Measurements from ENCODE around the gene COBL.

The COBL gene

GRCh38 chr7:51325261-51325676 is 8.7 kb upstream of the COBL start:
- DNase-seq = no peak

- no peak for DNase-seq
Observed at GRCh38 chr7:51324206-51324898, 7.7 kb upstream of the COBL start.

- DNase-seq = no peak
Observed at GRCh38 chr7:51321961-51322515, 5.4 kb upstream of the COBL start.

- no peak for DNase-seq
Observed at GRCh38 chr7:51318886-51319579, 2.4 kb upstream of the COBL start.

- no peak for DNase-seq
Observed at GRCh38 chr7:51318001-51318400, 1.4 kb upstream of the COBL start.

DNA sequence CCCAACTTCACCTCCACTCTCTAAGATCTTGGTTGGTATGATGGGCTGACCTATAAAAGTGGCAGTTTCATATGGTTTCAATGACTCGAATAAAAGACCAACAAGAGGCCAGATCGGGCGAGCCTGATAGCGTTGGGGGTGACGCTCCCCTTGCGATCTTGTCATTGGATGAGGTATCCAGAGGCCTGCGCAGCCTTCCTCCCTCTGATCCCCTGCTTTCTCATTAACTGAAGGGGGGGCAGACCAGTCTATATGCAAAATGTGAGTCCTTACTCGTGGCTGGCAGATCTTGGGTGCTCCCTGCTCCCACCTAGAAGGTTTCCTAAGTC is 937 bp upstream of the COBL start:
- DNase-seq = no peak

DNA sequence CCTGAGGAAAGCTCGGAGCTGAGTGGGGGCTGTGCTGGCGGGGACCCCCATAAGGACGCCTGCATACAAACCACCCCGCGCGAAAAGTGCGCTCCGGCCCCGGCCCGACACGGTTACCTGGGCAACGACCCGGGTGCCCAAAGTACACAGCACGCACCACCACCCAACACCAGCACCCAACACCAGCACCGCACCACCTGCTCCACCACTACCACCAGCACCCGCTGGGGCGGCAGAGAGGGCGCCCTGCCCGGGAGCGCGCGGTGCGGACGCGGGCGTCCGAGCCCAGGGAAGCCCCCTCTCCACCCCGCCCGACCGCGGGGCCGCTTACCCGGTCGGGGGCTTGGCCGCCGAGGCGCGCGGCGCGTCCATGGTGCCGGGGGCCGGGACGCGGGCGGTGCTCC is 345 bp downstream of the COBL start:
- no peak for DNase-seq

- DNase-seq = no peak
Observed at GRCh38 chr7:51315393-51316261, 982 bp downstream of the COBL start.

GRCh38 chr7:51314726-51315125 is 1.9 kb downstream of the COBL start:
- no peak for DNase-seq

DNA sequence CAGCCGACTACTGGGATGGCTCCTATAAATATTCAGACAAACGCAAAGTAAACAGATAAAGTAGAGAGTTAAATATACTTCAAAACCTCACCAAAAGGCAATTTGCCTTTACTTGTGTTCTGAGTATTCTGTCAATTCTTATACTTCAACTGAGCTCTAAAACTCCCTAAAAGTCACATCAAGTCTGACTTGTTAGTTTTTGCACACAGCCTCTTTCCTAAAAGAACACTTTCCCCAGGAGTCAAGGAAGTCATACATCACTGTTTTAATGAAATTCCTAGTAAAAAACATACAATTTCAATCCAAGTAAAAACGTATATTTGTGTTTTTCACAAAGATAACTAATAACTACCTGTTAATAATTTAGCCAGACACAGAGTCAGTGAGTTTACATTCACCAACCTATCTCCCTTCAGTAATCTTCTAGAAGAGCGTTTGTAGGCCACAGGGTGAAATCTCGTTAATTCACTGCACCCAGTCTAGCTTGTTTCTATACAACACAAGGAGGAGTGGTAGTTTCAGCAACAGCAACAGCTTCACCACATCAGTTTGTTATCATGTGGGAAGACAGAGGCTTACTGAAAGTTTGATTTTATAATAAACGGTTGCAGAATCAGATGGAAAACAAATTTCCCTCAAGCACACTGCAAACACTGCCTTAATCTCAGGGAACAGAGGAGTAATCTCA is 2.7 kb downstream of the COBL start:
- DNase-seq = no peak

- DNase-seq = no peak
Observed at GRCh38 chr7:51312951-51313737, 3.5 kb downstream of the COBL start.

- DNase-seq = no peak
Observed at GRCh38 chr7:51311166-51311565, 5.4 kb downstream of the COBL start.

DNA sequence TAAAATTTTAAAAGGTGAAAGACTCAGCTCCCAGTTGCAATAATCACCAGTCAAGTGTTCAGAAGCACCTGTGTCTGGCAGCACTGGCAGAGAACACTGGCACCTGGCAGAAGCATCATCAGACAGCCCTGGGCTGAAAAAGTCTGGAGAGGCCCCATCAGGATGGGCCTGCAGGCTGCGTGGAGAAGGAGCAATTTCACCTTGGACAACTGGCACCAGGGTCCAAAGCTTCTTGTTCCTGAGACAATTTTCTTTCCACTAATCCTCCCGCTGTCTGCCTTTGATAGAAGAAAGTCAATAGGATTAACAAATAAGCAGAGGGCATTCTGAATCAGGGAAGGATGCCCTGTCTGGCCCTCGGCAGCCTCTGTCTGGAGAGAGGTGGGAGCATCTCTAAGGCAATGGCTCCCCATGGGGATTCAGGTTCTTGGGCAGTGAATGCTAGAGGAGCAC is 6.5 kb downstream of the COBL start:
- DNase-seq = no peak

DNA sequence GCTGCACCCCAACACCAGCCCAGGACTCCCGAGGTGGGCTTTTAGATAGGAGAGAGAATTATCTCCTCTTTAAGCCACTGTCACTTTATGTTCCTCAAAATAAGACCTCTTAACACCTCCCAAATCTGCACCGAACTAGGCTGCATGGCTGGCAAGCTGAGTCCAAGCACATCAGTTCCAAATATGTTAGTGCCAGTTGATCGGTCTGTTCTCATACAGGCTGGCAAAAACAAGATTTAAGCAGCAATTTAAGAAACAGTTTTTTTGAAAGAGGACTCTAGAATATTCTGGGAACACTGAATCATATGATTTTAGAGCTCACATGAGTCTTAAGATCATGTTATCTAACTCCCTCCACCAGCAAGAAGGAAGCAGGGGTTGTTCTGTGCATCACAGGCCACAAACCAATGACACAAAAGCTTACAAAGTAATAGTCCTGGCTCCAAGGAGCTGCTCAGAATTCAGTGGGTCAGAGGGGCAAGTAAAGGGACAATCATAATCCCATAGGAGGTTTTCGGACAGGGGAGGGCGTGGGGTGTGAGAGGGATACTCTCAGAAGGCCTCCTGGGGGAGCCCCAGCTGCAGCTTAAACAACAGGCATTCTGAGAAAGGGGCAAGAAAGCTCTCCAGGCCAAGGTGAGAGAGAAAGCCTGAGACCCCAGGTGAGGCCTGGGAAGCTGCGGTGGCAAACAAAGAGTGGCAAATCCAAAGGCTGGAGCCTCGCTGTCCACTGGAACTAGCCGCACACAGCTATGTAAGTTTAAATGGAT is 7.1 kb downstream of the COBL start:
- DNase-seq = no peak

DNA sequence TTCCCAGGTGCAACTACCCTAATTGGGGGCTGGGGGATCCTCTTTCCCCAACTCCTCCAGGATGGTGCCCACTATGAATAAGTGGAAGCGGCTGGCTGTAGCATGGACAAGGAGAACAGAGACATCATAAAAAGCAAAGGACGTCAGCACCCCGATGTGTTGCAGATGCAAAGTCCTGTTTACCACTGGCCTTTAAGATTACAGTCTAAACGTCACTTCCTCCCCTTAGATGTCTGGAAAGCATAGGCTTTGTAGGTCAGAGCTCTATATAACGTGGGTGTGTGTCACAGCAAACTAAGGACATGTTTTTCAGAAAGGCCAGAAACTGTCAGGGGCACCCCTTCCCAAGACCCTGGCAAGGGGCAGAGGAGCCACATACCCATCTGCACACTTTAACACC is 7.9 kb downstream of the COBL start:
- no peak for DNase-seq

DNA sequence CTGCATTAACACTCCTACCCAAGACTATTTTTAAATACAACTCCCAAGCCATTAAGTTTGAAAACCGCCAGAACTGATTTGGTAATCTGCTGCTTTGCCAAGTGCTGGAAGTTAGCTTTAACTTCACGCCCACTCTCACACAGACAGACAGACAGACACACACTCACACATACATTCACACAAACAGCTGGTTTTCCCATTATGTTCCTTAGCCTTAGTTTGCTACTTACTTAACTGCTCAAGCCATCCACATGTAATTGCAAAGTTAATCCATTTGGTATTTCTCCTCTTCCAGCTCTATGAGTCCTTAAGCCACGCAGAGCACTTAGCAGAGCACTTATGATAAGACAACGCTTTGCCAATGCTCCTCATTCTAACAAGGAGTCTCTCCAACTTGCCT is 8.3 kb downstream of the COBL start:
- no peak for DNase-seq

DNA sequence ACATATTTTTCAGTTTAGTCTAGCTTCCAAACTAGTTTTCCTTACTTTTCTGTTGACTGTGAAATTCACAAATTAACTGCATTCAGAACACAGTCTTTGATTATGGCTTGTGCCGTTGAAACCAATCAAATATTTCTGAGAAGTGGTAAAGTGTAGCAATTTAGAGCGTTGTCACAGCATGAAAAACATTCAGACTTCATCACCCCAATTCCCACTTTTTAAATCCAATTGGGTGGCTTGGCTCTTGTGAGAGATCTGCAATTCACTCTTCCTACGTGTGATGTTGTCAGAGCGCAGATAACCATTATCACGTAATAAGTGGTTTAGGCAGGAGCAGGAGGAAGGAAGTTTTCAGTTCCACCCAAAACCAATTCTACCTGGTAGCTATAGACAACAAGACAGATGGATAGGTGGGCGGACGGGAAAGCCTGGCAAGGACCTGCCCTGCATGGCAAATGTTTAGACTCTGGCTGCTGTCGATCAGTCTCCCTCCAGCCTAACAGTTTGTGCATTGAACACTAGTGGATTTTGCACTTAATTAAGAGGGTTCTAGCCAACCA is 8.9 kb downstream of the COBL start:
- DNase-seq = no peak

DNA sequence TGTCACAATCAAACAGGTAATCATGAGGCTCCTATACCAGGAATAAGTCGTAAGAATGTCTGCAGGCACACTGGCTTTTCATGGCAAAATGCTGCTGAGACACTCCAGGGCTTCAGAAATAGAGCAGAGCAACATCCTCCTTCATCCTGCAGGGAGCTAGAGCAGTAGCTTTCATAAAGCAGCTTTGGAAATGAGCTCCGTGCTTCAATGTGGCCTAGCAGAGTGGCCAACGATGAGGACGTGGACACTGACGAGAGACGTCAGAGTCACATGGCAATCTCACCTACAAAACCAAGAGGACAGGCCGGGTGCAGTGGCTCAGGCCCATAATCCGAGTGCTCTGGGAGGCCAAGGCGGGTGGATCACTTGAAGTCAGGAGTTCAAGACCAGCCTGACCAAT is 9.8 kb downstream of the COBL start:
- DNase-seq = no peak

DNA sequence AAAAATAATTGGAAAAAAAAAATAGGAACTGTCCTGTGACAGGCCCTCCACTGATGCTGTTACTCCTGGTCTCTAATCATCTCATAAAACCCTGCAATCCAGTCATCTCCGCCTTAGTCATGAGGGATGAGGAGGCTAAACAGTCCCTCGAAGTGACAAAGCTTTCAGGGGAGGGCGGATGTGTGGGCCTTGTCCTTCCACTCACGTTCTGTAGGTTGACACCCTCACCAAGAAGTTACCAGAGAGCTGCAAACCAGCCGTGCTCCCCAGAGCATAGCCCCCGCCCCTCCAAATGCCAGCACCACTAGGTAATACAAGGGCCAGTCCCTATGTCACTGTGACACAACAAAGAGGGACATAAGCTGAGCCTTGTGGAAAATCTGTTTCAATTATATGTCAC is 11.9 kb downstream of the COBL start:
- DNase-seq = no peak

DNA sequence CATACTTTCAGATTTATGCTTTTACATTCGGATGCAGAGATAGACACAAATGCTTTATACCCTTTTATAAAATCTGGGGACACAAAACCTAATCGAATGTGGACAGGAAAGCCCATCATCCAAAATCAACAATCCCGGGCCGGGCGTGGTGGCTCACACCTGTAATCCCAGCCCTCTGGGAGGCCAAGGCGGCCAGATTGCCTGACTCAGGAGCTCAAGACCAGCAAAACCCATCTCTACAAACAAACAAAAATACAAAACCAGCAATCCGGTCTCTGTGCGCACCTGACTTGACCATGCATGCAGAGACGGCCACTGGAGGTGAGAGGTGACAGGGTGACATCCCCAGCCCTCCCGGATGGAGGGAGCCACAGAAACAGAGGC is 13.5 kb downstream of the COBL start:
- DNase-seq = no peak

DNA sequence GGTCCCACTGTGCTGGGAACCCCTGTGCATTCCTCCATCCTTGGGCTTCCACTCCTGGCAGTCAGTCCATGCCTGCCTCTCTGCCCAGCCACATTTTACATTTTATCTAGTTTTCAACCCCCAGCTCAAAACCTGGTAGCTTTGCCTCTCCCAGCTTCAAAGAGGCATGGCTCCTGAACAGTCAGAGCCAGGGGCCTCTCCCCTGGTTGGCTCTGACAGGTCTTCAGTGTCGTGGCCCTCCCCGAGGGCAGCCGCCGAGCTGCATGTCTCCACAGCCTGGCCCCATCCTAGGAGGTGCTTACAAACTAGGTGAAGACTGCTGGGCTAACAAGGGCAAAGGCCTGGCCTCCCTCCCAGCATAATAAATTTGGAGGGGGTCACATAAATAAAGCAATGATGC is 14.8 kb downstream of the COBL start:
- no peak for DNase-seq
